ENCODE data around the gene PLPPR3.

Gene PLPPR3

GRCh38 chr19:807627-808422 is 13.9 kb downstream of the PLPPR3 start:
- DNase-seq (ENCODE audit: extremely low read depth, insufficient read length), result no peak
- H3K36me3 ChIP-seq (ENCODE audit: control insufficient read depth, insufficient read depth, low read length), result peaks cover 56% of the 10 kb centered on the region
- TF ChIP-seq, protein P1, sequence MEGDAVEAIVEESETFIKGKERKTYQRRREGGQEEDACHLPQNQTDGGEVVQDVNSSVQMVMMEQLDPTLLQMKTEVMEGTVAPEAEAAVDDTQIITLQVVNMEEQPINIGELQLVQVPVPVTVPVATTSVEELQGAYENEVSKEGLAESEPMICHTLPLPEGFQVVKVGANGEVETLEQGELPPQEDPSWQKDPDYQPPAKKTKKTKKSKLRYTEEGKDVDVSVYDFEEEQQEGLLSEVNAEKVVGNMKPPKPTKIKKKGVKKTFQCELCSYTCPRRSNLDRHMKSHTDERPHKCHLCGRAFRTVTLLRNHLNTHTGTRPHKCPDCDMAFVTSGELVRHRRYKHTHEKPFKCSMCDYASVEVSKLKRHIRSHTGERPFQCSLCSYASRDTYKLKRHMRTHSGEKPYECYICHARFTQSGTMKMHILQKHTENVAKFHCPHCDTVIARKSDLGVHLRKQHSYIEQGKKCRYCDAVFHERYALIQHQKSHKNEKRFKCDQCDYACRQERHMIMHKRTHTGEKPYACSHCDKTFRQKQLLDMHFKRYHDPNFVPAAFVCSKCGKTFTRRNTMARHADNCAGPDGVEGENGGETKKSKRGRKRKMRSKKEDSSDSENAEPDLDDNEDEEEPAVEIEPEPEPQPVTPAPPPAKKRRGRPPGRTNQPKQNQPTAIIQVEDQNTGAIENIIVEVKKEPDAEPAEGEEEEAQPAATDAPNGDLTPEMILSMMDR (IDR thresholded peaks at IDR 0.05; ENCODE audit: insufficient read depth, low read length, poor library complexity, severe bottlenecking), result no peak
- no peaks in the 10 kb centered on the region for H3K27me3 ChIP-seq (replicated peaks; ENCODE audit: control insufficient read depth, insufficient read depth, low read length)
- no peak overlapping the region for H3K4me3 ChIP-seq (replicated peaks; ENCODE audit: low read depth, low read length)

GRCh38 chr19:806815-807421 is 14.8 kb downstream of the PLPPR3 start:
- no peak overlapping the region for H3K4me3 ChIP-seq (replicated peaks; ENCODE audit: low read depth, low read length)
- TF ChIP-seq, protein P1 (IDR thresholded peaks at IDR 0.05; ENCODE audit: insufficient read depth, low read length, poor library complexity, severe bottlenecking), result no peak
- no peaks in the 10 kb centered on the region for H3K27me3 ChIP-seq (replicated peaks; ENCODE audit: control insufficient read depth, insufficient read depth, low read length)
- no peak for DNase-seq (ENCODE audit: extremely low read depth, insufficient read length)
- peaks cover 61% of the 10 kb centered on the region for H3K36me3 ChIP-seq (ENCODE audit: control insufficient read depth, insufficient read depth, low read length)

DNA sequence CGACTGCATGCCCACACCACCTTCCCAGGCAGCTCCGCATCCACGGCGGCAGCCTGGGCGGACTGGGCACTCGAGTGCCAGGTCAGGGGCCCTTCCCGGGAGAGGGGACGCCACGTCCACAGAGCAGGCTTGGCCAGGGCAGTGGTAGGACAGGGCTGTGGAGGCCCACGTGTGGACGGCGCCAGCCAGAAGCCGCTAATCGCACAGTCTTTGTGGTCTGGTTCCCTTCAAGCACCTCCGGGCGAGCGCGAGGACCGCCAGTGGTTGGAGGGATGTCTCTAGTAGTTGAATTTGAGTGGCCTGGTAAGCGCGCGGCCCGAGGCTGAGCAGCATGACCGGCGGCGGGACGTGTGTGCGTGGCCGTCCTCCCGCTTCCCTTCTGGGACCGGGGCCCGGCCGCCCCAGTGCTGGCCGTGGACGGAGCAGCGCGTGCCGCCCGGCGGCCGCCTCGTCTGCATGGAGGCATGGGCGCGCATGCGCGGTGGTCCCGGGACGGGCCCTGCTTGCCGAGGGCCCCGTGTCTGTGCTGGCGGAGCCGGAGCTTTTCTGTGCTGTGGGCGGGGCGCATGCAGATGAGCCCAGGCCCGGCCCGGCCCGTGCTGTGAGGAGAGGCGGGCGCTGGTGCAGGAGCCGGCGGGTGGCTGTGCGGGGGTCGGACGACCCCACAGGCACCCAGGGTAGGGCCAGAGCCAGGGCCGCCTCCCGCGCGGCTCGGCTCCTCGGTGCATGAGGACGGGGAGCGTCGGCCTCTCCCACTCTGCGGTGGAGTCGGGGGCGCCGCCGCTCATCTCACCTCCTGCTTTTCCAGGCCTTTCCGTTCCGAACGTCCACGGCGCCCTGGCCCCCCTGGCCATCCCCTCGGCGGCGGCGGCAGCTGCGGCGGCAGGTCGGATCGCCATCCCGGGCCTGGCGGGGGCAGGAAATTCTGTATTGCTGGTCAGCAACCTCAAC is 15.9 kb downstream of the PLPPR3 start:
- Histone ChIP-seq H3K27me3 (replicated peaks; ENCODE audit: control insufficient read depth, insufficient read depth, low read length) (no peaks in the 10 kb centered on the region), H3K36me3 (ENCODE audit: control insufficient read depth, insufficient read depth, low read length) (peaks cover 67% of the 10 kb centered on the region), H3K4me3 (replicated peaks; ENCODE audit: low read depth, low read length) (no peak overlapping the region)
- TF ChIP-seq, protein P1 (IDR thresholded peaks at IDR 0.05; ENCODE audit: insufficient read depth, low read length, poor library complexity, severe bottlenecking), result no peak
- DNase-seq (ENCODE audit: extremely low read depth, insufficient read length), result no peak

GRCh38 chr19:805166-805551 is 16.6 kb downstream of the PLPPR3 start:
- Histone ChIP-seq H3K36me3 (ENCODE audit: control insufficient read depth, insufficient read depth, low read length) (peaks cover 66% of the 10 kb centered on the region), H3K27me3 (replicated peaks; ENCODE audit: control insufficient read depth, insufficient read depth, low read length) (no peaks in the 10 kb centered on the region), H3K4me3 (replicated peaks; ENCODE audit: low read depth, low read length) (no peak overlapping the region)
- TF ChIP-seq, protein P1 (IDR thresholded peaks at IDR 0.05; ENCODE audit: insufficient read depth, low read length, poor library complexity, severe bottlenecking), result no peak
- no peak for DNase-seq (ENCODE audit: extremely low read depth, insufficient read length)

DNA sequence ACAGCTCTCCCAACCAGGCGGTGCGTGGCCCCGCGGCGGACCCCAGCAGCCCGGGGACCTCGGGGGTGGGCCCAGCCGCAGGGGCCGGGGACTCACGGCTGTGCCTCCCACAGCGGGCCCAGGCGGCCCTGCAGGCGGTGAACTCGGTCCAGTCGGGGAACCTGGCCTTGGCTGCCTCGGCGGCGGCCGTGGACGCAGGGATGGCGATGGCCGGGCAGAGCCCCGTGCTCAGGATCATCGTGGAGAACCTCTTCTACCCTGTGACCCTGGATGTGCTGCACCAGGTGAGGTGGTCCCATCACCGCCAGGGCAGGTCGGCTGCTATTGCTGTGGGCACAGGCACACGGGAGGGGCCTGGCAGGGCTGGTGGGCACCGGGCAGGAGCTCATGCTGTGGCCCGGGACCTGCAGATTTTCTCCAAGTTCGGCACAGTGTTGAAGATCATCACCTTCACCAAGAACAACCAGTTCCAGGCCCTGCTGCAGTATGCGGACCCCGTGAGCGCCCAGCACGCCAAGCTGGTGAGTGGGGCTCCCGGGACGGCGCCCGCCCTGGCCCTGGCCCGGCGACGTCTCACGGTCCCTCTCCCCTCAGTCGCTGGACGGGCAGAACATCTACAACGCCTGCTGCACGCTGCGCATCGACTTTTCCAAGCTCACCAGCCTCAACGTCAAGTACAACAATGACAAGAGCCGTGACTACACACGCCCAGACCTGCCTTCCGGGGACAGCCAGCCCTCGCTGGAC is 17.2 kb downstream of the PLPPR3 start:
- TF ChIP-seq, protein P1 (IDR thresholded peaks at IDR 0.05; ENCODE audit: insufficient read depth, low read length, poor library complexity, severe bottlenecking), result no peak
- no peak overlapping the region for H3K4me3 ChIP-seq (replicated peaks; ENCODE audit: low read depth, low read length)
- DNase-seq (ENCODE audit: extremely low read depth, insufficient read length), result no peak
- H3K36me3 ChIP-seq (ENCODE audit: control insufficient read depth, insufficient read depth, low read length), result peaks cover 64% of the 10 kb centered on the region
- H3K27me3 ChIP-seq (replicated peaks; ENCODE audit: control insufficient read depth, insufficient read depth, low read length), result no peaks in the 10 kb centered on the region

Data from GM06990 (cell line).